Bronchial epithelial cell (primary cell): ENCODE measurements around the gene GNAT3. TPM values are rescaled to one million over a fixed set of nuclear protein-coding genes. Genes with fewer than 3 reads are reported as not detected.

Source experiments
- DNase-seq: peaks from one replicate; pipeline ENCODE4 v3.0.0-alpha.2; 2010; ENCODE audit warnings: low read depth
- FAIRE-seq: peaks from 2 replicates; lab custom pipeline; 2011; peaks lifted over from hg19 to GRCh38; lab: Jason Lieb, UNC
- H3K27me3 ChIP-seq: 2 replicates; pipeline ENCODE4 v1.5.1; 2011; ENCODE audit warnings: low read length; ENCODE audit not compliant: control insufficient read depth, insufficient read depth
- H3K36me3 ChIP-seq: 2 replicates; pipeline ENCODE4 v1.5.1; 2011; ENCODE audit warnings: low read length; ENCODE audit not compliant: control insufficient read depth, insufficient read depth
- H3K4me3 ChIP-seq: 2 replicates; pipeline ENCODE4 v1.5.1; 2011; ENCODE audit warnings: mild to moderate bottlenecking, low read depth, low read length, control low read depth
- CTCF ChIP-seq: IDR thresholded peaks from 2 replicates; pipeline ENCODE4 v1.5.1; 2011; ENCODE audit warnings: mild to moderate bottlenecking, moderate library complexity, low read length, control low read depth, inconsistent platforms; ENCODE audit not compliant: insufficient read depth, severe bottlenecking
- total RNA-seq: library from RNA; depleted of rRNA; stranded (reverse); fragments of >200 nt; gene quantifications from 2 replicates; pipeline ENCODE4 v1.2.1, GENCODE V29; 2014

The GNAT3 gene
- total RNA-seq, 1 donor from 2014 or later = not detected

- Histone ChIP-seq H3K4me3 (no peak overlapping the region), H3K36me3 (no peaks in the 10 kb centered on the region), H3K27me3 (no peaks in the 10 kb centered on the region)
- FAIRE-seq (no peak), DNase-seq (peak; percentile 85)
- TF ChIP-seq CTCF = no peak
These were observed 30.5 kb downstream of the GNAT3 start for GRCh38 chr7:80481196-80481884.

GRCh38 chr7:80480566-80480965 is 31.3 kb downstream of the GNAT3 start:
- Histone ChIP-seq H3K36me3 (no peaks in the 10 kb centered on the region), H3K4me3 (no peak overlapping the region), H3K27me3 (no peaks in the 10 kb centered on the region)
- DNase-seq = no peak
- TF ChIP-seq CTCF = no peak
- no peak for FAIRE-seq

GRCh38 chr7:80478683-80479082 is 33.2 kb downstream of the GNAT3 start:
- no peaks in the 10 kb centered on the region for H3K27me3 ChIP-seq
- H3K36me3 ChIP-seq = no peaks in the 10 kb centered on the region
- DNase-seq (peak; percentile 82), FAIRE-seq (no peak)
- H3K4me3 ChIP-seq = no peak overlapping the region
- TF ChIP-seq CTCF = no peak

DNA sequence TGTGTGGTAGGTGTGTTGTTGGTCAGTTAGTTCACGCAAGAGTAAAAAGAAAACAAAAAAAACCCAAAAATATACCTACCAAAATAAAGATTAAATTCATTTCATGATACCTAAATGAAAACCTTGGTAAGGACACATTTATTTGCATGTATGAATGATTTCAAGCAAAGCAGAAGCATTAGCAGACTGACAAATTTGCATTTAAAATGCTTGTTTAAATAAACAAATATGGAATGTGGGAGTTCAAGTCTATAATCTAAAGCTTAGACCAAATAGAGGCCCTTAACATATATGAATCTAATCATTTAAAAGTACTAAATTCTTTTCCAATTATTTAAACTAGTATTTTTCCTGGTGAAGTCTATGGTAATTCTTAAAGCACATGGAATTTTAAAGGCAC is 35.8 kb downstream of the GNAT3 start:
- Histone ChIP-seq H3K27me3 (no peaks in the 10 kb centered on the region), H3K4me3 (no peak overlapping the region), H3K36me3 (no peaks in the 10 kb centered on the region)
- DNase-seq (no peak), FAIRE-seq (no peak)
- TF ChIP-seq CTCF = no peak

- H3K36me3 ChIP-seq = no peaks in the 10 kb centered on the region
- FAIRE-seq = no peak
- TF ChIP-seq CTCF = no peak
- no peaks in the 10 kb centered on the region for H3K27me3 ChIP-seq
- DNase-seq = peak; percentile 82
- H3K4me3 ChIP-seq = no peak overlapping the region
These were observed 36.5 kb downstream of the GNAT3 start for GRCh38 chr7:80475383-80475782.

- no peak for DNase-seq
- H3K4me3 ChIP-seq = no peak overlapping the region
- no peak for TF ChIP-seq CTCF
- H3K27me3 ChIP-seq = no peaks in the 10 kb centered on the region
- no peak for FAIRE-seq
- H3K36me3 ChIP-seq = no peaks in the 10 kb centered on the region
These were observed 38.1 kb downstream of the GNAT3 start for GRCh38 chr7:80473751-80474150.
